Measurements from ENCODE around the gene PSMG3.

PSMG3 gene

GRCh38 chr7:1596181-1597043, 26.6 kb upstream of the PSMG3 start:
- H3K27ac ChIP-seq (ENCODE audit: low read depth, low read length) = no peak overlapping the region
- no peak overlapping the region for H3K9ac ChIP-seq (ENCODE audit: low read length)
- peaks cover 5% of the 10 kb centered on the region; the same call in 1 of the 2 replicates for H3K27me3 ChIP-seq (ENCODE audit: control insufficient read depth, insufficient read depth, low read length)
- H3K4me1 ChIP-seq (ENCODE audit: control insufficient read depth, insufficient read depth, low read length) = no peaks in the 10 kb centered on the region
- H3K36me3 ChIP-seq (ENCODE audit: control insufficient read depth, insufficient read depth, low read length) = no peaks in the 10 kb centered on the region
- H3K9me3 ChIP-seq (ENCODE audit: control insufficient read depth, insufficient read depth, low read depth, low read length) = no peaks in the 10 kb centered on the region
- H3K4me3 ChIP-seq (ENCODE audit: low read depth, low read length) = no peak overlapping the region

- H3K27me3 ChIP-seq (ENCODE audit: control insufficient read depth, insufficient read depth, low read length) = peaks cover 5% of the 10 kb centered on the region; the same call in 1 of the 2 replicates
- no peak overlapping the region for H3K9ac ChIP-seq (ENCODE audit: low read length)
- H3K4me3 ChIP-seq (ENCODE audit: low read depth, low read length) = no peak overlapping the region
- no peak overlapping the region for H3K27ac ChIP-seq (ENCODE audit: low read depth, low read length)
- no peaks in the 10 kb centered on the region for H3K36me3 ChIP-seq (ENCODE audit: control insufficient read depth, insufficient read depth, low read length)
- no peaks in the 10 kb centered on the region for H3K4me1 ChIP-seq (ENCODE audit: control insufficient read depth, insufficient read depth, low read length)
- H3K9me3 ChIP-seq (ENCODE audit: control insufficient read depth, insufficient read depth, low read depth, low read length) = no peaks in the 10 kb centered on the region
These were observed 25.8 kb upstream of the PSMG3 start for GRCh38 chr7:1595636-1596035.

- no peak overlapping the region for H3K4me3 ChIP-seq (ENCODE audit: low read depth, low read length)
- H3K36me3 ChIP-seq (ENCODE audit: control insufficient read depth, insufficient read depth, low read length) = no peaks in the 10 kb centered on the region
- H3K4me1 ChIP-seq (ENCODE audit: control insufficient read depth, insufficient read depth, low read length) = no peaks in the 10 kb centered on the region
- H3K9ac ChIP-seq (ENCODE audit: low read length) = no peak overlapping the region
- H3K27me3 ChIP-seq (ENCODE audit: control insufficient read depth, insufficient read depth, low read length) = peaks cover 5% of the 10 kb centered on the region; the same call in 1 of the 2 replicates
- no peaks in the 10 kb centered on the region for H3K9me3 ChIP-seq (ENCODE audit: control insufficient read depth, insufficient read depth, low read depth, low read length)
- no peak overlapping the region for H3K27ac ChIP-seq (ENCODE audit: low read depth, low read length)
These were observed 25.2 kb upstream of the PSMG3 start for GRCh38 chr7:1595027-1595426.

- Histone ChIP-seq H3K9me3 (ENCODE audit: control insufficient read depth, insufficient read depth, low read depth, low read length) (peaks cover 6% of the 10 kb centered on the region), H3K27ac (ENCODE audit: low read depth, low read length) (no peak overlapping the region), H3K4me3 (ENCODE audit: low read depth, low read length) (no peak overlapping the region), H3K36me3 (ENCODE audit: control insufficient read depth, insufficient read depth, low read length) (no peaks in the 10 kb centered on the region), H3K9ac (ENCODE audit: low read length) (no peak overlapping the region), H3K27me3 (ENCODE audit: control insufficient read depth, insufficient read depth, low read length) (peaks cover 5% of the 10 kb centered on the region; the same call in 1 of the 2 replicates), H3K4me1 (ENCODE audit: control insufficient read depth, insufficient read depth, low read length) (no peaks in the 10 kb centered on the region)
These were observed 24.1 kb upstream of the PSMG3 start for GRCh38 chr7:1593904-1594421.

GRCh38 chr7:1593091-1593866, 23.4 kb upstream of the PSMG3 start:
- H3K4me1 ChIP-seq (ENCODE audit: control insufficient read depth, insufficient read depth, low read length) = no peaks in the 10 kb centered on the region
- H3K4me3 ChIP-seq (ENCODE audit: low read depth, low read length) = no peak overlapping the region
- peaks cover 5% of the 10 kb centered on the region; the same call in 1 of the 2 replicates for H3K27me3 ChIP-seq (ENCODE audit: control insufficient read depth, insufficient read depth, low read length)
- H3K9ac ChIP-seq (ENCODE audit: low read length) = no peak overlapping the region
- H3K27ac ChIP-seq (ENCODE audit: low read depth, low read length) = no peak overlapping the region
- H3K9me3 ChIP-seq (ENCODE audit: control insufficient read depth, insufficient read depth, low read depth, low read length) = peaks cover 13% of the 10 kb centered on the region
- no peaks in the 10 kb centered on the region for H3K36me3 ChIP-seq (ENCODE audit: control insufficient read depth, insufficient read depth, low read length)

GRCh38 chr7:1592299-1592871, 22.6 kb upstream of the PSMG3 start:
- Histone ChIP-seq H3K27me3 (ENCODE audit: control insufficient read depth, insufficient read depth, low read length) (peaks cover 5% of the 10 kb centered on the region; the same call in 1 of the 2 replicates), H3K9me3 (ENCODE audit: control insufficient read depth, insufficient read depth, low read depth, low read length) (peaks cover 18% of the 10 kb centered on the region), H3K4me3 (ENCODE audit: low read depth, low read length) (no peak overlapping the region), H3K36me3 (ENCODE audit: control insufficient read depth, insufficient read depth, low read length) (no peaks in the 10 kb centered on the region), H3K27ac (ENCODE audit: low read depth, low read length) (no peak overlapping the region), H3K9ac (ENCODE audit: low read length) (no peak overlapping the region), H3K4me1 (ENCODE audit: control insufficient read depth, insufficient read depth, low read length) (no peaks in the 10 kb centered on the region)

GRCh38 chr7:1591876-1592275, 22.0 kb upstream of the PSMG3 start:
- H3K27me3 ChIP-seq (ENCODE audit: control insufficient read depth, insufficient read depth, low read length) = peaks cover 5% of the 10 kb centered on the region; the same call in 1 of the 2 replicates
- H3K27ac ChIP-seq (ENCODE audit: low read depth, low read length) = no peak overlapping the region
- peaks cover 18% of the 10 kb centered on the region for H3K9me3 ChIP-seq (ENCODE audit: control insufficient read depth, insufficient read depth, low read depth, low read length)
- no peaks in the 10 kb centered on the region for H3K36me3 ChIP-seq (ENCODE audit: control insufficient read depth, insufficient read depth, low read length)
- no peak overlapping the region for H3K4me3 ChIP-seq (ENCODE audit: low read depth, low read length)
- no peak overlapping the region for H3K9ac ChIP-seq (ENCODE audit: low read length)
- no peaks in the 10 kb centered on the region for H3K4me1 ChIP-seq (ENCODE audit: control insufficient read depth, insufficient read depth, low read length)

- Histone ChIP-seq H3K27me3 (ENCODE audit: control insufficient read depth, insufficient read depth, low read length) (peaks cover 5% of the 10 kb centered on the region; the same call in 1 of the 2 replicates), H3K27ac (ENCODE audit: low read depth, low read length) (no peak overlapping the region), H3K4me3 (ENCODE audit: low read depth, low read length) (no peak overlapping the region), H3K4me1 (ENCODE audit: control insufficient read depth, insufficient read depth, low read length) (no peaks in the 10 kb centered on the region), H3K36me3 (ENCODE audit: control insufficient read depth, insufficient read depth, low read length) (no peaks in the 10 kb centered on the region), H3K9ac (ENCODE audit: low read length) (no peak overlapping the region), H3K9me3 (ENCODE audit: control insufficient read depth, insufficient read depth, low read depth, low read length) (peaks cover 18% of the 10 kb centered on the region)
These were observed 21.6 kb upstream of the PSMG3 start for GRCh38 chr7:1591396-1591795.

GRCh38 chr7:1590887-1591286, 21.1 kb upstream of the PSMG3 start:
- H3K4me1 ChIP-seq (ENCODE audit: control insufficient read depth, insufficient read depth, low read length) = no peaks in the 10 kb centered on the region
- H3K27me3 ChIP-seq (ENCODE audit: control insufficient read depth, insufficient read depth, low read length) = peaks cover 5% of the 10 kb centered on the region; the same call in 1 of the 2 replicates
- peaks cover 18% of the 10 kb centered on the region for H3K9me3 ChIP-seq (ENCODE audit: control insufficient read depth, insufficient read depth, low read depth, low read length)
- no peaks in the 10 kb centered on the region for H3K36me3 ChIP-seq (ENCODE audit: control insufficient read depth, insufficient read depth, low read length)
- H3K4me3 ChIP-seq (ENCODE audit: low read depth, low read length) = no peak overlapping the region
- no peak overlapping the region for H3K9ac ChIP-seq (ENCODE audit: low read length)
- H3K27ac ChIP-seq (ENCODE audit: low read depth, low read length) = no peak overlapping the region

- Histone ChIP-seq H3K27ac (ENCODE audit: low read depth, low read length) (no peak overlapping the region), H3K9me3 (ENCODE audit: control insufficient read depth, insufficient read depth, low read depth, low read length) (peaks cover 18% of the 10 kb centered on the region), H3K27me3 (ENCODE audit: control insufficient read depth, insufficient read depth, low read length) (peaks cover 5% of the 10 kb centered on the region; the same call in 1 of the 2 replicates), H3K9ac (ENCODE audit: low read length) (no peak overlapping the region), H3K36me3 (ENCODE audit: control insufficient read depth, insufficient read depth, low read length) (no peaks in the 10 kb centered on the region), H3K4me3 (ENCODE audit: low read depth, low read length) (no peak overlapping the region), H3K4me1 (ENCODE audit: control insufficient read depth, insufficient read depth, low read length) (no peaks in the 10 kb centered on the region)
These were observed 20.6 kb upstream of the PSMG3 start for GRCh38 chr7:1590476-1590875.

Measured in HUES6 (cell line).